ENCODE data around the gene ZNRF2.

- no peak for TF ChIP-seq POLR2A (IDR thresholded peaks at IDR 0.05)
- TF ChIP-seq CTCF (IDR thresholded peaks at IDR 0.05), result no peak
Measured at GRCh38 chr7:30285536-30286284, 1.3 kb downstream of the ZNRF2 start.
